ENCODE data around the gene ECE1. TPM values are rescaled to one million over a fixed set of nuclear protein-coding genes. Genes with fewer than 3 reads are reported as not detected.

ECE1 gene
- total RNA-seq, 1 donor from 2014 or later = 37.2 TPM

DNA sequence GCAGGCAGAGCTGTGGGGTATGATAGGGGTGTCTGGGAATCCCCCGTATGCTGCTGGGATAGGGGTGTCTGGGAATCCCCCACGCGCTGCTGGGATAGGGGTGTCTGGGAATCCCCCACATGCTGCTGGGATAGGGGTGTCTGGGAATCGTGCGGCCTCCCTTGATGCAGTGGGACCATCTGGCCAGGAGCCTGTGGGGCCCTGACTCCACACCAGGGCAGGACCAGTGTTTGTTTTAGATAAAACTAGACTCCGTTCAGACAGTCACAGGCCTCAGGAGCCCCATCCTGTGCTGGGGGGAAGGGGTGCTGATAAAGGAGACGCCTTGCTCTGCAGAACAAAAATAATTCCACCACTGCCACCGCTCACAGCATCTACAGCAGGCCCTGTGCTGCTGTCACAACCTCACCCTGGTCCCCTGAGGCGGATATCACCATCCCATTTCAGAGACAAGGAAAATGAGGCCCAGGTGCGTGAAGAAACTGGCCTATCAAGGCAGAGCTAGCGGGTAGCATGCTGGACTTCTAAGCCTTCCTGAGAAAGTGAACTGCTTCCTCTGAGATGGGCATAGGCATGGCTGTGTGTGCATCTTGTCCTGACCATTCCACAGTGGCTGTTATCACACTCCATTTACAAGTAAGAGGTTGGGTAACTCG is 24.0 kb downstream of the ECE1 start:
- no peaks in the 10 kb centered on the region for H3K9me3 Mint-ChIP-seq
- no peaks in the 10 kb centered on the region for H3K27me3 Mint-ChIP-seq
- H3K4me3 Mint-ChIP-seq = no peak overlapping the region
- H3K4me1 Mint-ChIP-seq (ENCODE audit: unreplicated experiment) = peaks cover 23% of the 10 kb centered on the region
- peaks cover 16% of the 10 kb centered on the region for H3K36me3 Mint-ChIP-seq
- TF ChIP-seq, protein P1, sequence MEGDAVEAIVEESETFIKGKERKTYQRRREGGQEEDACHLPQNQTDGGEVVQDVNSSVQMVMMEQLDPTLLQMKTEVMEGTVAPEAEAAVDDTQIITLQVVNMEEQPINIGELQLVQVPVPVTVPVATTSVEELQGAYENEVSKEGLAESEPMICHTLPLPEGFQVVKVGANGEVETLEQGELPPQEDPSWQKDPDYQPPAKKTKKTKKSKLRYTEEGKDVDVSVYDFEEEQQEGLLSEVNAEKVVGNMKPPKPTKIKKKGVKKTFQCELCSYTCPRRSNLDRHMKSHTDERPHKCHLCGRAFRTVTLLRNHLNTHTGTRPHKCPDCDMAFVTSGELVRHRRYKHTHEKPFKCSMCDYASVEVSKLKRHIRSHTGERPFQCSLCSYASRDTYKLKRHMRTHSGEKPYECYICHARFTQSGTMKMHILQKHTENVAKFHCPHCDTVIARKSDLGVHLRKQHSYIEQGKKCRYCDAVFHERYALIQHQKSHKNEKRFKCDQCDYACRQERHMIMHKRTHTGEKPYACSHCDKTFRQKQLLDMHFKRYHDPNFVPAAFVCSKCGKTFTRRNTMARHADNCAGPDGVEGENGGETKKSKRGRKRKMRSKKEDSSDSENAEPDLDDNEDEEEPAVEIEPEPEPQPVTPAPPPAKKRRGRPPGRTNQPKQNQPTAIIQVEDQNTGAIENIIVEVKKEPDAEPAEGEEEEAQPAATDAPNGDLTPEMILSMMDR (conservative IDR thresholded peaks at IDR 0.05) = no peak
- H3K27ac Mint-ChIP-seq = no peak overlapping the region
- DNase-seq (ENCODE audit: extremely low spot score, unreplicated experiment) = no peak

DNA sequence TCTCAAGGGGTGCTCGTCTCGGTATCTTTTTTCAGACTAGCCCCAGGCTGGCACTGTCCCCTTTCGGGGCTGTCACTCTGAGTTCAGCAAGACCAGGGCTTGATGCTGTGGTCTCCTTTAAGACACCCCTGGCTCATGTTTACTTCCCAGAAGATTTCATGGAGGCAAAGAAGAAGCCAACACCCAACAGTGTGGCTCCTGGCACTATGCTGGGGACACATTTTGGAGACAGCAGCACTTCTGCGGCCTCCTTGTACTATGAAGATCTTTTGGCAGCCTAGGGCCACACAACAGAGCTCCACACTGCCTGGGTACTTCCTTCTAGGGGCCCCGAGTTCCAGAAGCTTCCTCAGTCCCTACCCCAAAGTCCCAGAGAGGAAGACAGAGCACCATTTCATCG is 24.6 kb downstream of the ECE1 start:
- H3K4me3 Mint-ChIP-seq = no peak overlapping the region
- peaks cover 26% of the 10 kb centered on the region for H3K4me1 Mint-ChIP-seq (ENCODE audit: unreplicated experiment)
- no peaks in the 10 kb centered on the region for H3K27me3 Mint-ChIP-seq
- no peak for DNase-seq (ENCODE audit: extremely low spot score, unreplicated experiment)
- no peaks in the 10 kb centered on the region for H3K9me3 Mint-ChIP-seq
- H3K36me3 Mint-ChIP-seq = peaks cover 16% of the 10 kb centered on the region
- no peak overlapping the region for H3K27ac Mint-ChIP-seq
- TF ChIP-seq, protein P1 (conservative IDR thresholded peaks at IDR 0.05) = no peak

DNA sequence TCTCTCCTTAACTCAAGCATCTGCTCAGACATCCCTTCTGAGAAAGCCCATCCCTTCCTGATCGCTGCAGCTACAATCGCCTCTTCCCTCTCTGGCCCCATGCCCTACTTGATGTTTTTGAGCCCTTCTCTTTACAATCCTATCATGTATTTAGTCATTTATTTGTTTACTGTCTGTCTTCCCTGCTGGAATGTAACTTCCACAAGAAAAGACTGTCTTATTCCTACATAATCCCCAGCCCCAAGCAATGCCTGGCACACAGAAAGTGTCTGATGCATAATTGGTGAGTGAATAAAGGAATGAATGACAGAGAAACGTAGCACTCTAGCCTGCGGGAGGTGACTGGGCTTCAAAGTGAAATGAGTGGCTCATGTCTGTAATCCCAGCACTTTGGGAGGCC is 25.4 kb downstream of the ECE1 start:
- Mint-ChIP-seq H3K4me1 (ENCODE audit: unreplicated experiment) (peaks cover 26% of the 10 kb centered on the region), H3K27ac (peak overlapping the region; percentile 33), H3K27me3 (no peaks in the 10 kb centered on the region), H3K36me3 (peaks cover 11% of the 10 kb centered on the region), H3K4me3 (no peak overlapping the region), H3K9me3 (no peaks in the 10 kb centered on the region)
- TF ChIP-seq, protein P1 (conservative IDR thresholded peaks at IDR 0.05) = no peak
- DNase-seq (ENCODE audit: extremely low spot score, unreplicated experiment) = no peak

DNA sequence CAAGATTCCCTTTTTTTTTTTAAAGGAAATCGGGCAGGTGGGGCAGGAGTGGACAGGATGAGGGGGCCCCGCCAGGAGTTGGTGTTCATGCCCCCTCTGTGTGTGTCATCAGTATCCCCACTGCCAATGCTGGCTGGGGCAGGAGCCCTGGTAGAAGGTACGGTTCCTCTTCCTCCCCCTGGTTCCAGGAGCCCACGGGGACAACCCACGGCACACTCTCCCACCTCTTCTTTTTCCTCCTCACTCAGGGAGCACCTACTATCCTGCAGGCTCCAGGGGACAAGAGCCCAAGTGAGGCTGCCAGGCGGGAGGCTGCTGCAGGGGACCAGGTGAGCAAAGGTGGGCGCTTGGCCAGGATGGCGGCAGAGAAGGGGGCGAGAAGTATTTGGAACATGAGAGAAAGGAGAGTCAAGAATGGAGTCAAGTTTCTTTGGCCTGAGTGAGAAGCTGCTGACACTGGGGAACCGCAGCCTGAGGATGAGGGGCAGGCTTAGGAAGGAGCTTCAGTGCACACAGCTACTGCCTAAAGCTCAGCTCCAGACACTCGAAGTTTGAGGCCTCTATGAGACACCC is 26.5 kb downstream of the ECE1 start:
- H3K4me3 Mint-ChIP-seq = no peak overlapping the region

DNA sequence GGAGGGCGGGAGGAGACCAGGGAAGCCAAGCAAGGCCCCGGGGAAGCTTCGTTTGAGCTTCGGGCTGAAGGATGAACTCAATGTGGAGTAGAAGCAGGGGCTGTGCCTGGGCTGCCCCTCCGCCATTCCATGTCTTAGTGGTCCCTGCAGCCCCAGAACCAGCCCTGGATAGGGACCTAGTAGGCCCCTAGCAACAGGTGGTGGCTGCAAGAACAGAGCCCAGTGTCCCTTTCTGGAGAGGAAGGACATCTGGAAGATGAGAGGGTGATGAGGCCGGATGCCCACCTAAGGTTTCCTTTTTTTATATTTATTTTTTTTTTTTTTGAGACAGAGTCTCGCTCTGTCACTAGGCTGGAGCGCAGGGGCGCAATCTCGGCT is 27.2 kb downstream of the ECE1 start:
- peak overlapping the region; percentile 78 for H3K27ac Mint-ChIP-seq
- H3K9me3 Mint-ChIP-seq = no peaks in the 10 kb centered on the region
- no peak overlapping the region for H3K4me3 Mint-ChIP-seq
- H3K36me3 Mint-ChIP-seq = peaks cover 11% of the 10 kb centered on the region
- peaks cover 26% of the 10 kb centered on the region for H3K4me1 Mint-ChIP-seq (ENCODE audit: unreplicated experiment)
- TF ChIP-seq, protein P1 (conservative IDR thresholded peaks at IDR 0.05) = no peak
- DNase-seq (ENCODE audit: extremely low spot score, unreplicated experiment) = no peak
- no peaks in the 10 kb centered on the region for H3K27me3 Mint-ChIP-seq

More for the DNA sequence above, 26.5 kb downstream of the ECE1 start:
- peaks cover 11% of the 10 kb centered on the region for H3K36me3 Mint-ChIP-seq
- H3K27ac Mint-ChIP-seq = no peak overlapping the region
- no peak for DNase-seq (ENCODE audit: extremely low spot score, unreplicated experiment)
- no peaks in the 10 kb centered on the region for H3K27me3 Mint-ChIP-seq
- peaks cover 26% of the 10 kb centered on the region for H3K4me1 Mint-ChIP-seq (ENCODE audit: unreplicated experiment)
- TF ChIP-seq, protein P1 (conservative IDR thresholded peaks at IDR 0.05) = no peak
- no peaks in the 10 kb centered on the region for H3K9me3 Mint-ChIP-seq

Measured in type B pancreatic cell (in vitro differentiated cells).